Fibroblast of the conjunctiva (primary cell): ENCODE results near the gene A2ML1.
"Not testable (repeated sequence)": the region's sequence is repeated elsewhere in the genome, so short reads cannot be mapped to it uniquely, and the experiment has no call there.

Source experiments
- DNase-seq: peaks from one replicate; pipeline ENCODE4 v3.0.0-alpha.2; 2010; ENCODE audit warnings: low read depth

The A2ML1 gene

GRCh38 chr12:8822298-8822697 lies at the start of gene A2ML1:
A2ML1 (plus strand) TSS chr12:8822621; CDS start chr12:8822652, 31 bp downstream.
- DNase-seq = no peak

GRCh38 chr12:8773461-8773860 lies 49.0 kb upstream of the A2ML1 start:
- no peak for DNase-seq

DNA sequence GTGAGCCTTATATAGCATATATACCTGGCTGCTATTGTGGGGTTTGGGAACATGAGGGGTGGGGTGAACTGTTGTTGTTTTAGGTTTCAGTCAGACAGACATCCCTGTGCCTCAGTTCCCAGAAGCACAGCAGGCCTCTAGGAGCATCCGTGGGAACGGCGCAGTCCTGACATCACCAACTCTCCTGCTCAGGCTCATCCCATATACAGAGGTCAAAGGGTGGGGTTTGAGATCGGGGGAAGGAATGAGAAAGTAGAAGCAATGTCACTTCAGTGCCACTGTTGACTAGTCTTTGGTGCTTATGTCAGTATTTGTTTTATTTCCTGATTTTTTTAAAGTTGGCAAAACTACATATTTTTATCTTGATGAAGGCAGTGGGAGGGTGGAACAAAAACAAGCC lies 43.1 kb upstream of the A2ML1 start:
- DNase-seq = no peak

GRCh38 chr12:8779862-8780261 lies 42.6 kb upstream of the A2ML1 start:
- DNase-seq = no peak

GRCh38 chr12:8780389-8780788 lies 42.0 kb upstream of the A2ML1 start:
- peak; percentile 20 for DNase-seq

DNA sequence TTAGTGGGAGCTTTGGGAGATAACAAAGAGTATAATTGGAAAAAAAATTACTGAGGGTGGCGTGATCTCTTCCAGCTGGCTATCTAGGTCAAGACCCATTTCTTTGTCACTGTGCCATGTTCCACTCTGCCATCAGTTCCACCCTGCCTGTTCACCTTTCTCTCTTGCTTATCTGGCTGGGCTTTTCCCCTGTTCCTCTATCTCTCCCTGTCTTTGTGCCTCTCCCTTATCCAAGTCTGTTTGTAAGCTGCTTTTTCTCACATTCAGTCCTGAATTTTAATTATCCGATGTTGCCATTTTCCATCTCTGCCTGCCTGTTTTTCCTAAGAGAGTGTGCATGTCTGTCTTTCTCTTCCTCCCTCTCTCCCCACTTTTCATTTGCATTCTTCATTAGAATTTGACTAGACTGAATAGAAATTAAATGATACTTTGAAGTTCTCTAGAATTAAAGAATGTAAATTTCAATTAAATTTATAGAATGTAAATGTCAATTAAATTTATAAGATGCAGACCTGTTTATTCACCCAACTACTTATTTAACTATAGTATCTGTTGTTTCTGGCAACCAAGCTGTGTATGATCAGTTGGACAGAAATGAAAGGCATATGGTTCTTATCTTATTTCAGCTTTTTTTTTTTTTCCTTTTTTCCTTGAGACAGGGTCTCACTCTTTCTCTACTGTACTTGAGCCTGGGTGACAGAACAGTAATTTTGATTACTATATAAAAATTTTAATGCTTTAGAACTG lies 40.9 kb upstream of the A2ML1 start:
- DNase-seq = no peak

- DNase-seq = no peak
Measured at GRCh38 chr12:8784290-8784888, 38.0 kb upstream of the A2ML1 start.

DNA sequence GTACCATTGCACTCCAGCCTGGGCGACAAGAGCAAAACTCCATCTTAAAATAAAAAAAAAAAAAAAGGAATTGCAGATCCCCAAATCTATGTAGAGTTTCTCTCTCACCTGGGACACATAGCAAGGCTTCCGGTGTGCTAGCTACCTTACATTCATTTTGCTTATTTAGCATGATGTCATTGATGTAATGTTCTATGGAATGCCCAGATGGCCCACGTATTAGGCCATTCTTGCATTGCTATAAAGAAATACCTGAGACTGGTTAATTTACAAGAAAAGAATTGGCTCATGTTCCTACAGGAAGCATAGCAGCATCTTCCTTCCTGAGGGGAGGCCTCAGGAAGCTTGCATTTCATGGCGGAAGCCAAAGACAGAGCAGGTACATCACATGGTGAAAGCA lies 36.9 kb upstream of the A2ML1 start:
- no peak for DNase-seq

- not testable (repeated sequence) for DNase-seq
Measured at GRCh38 chr12:8787206-8787605, 35.2 kb upstream of the A2ML1 start.

DNA sequence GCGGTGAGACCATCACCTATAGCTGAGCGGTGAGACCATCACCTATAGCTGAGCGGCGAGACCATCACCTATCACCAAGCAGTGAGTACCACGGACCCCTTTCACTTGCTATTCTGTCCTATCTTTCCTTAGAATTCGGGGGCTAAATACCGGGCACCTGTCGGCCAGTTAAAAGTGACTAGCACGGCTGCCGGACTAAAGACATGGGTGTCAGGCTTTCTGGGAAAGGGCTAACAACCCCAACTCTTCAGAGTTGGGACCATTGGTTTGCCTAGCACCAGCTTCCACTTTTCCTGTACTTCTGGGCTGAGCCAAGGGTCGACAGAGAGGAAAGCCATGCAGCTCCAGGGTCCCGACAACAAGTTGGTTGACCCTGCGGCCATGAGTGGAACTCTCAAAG lies 33.7 kb upstream of the A2ML1 start:
- not testable (repeated sequence) for DNase-seq

DNA sequence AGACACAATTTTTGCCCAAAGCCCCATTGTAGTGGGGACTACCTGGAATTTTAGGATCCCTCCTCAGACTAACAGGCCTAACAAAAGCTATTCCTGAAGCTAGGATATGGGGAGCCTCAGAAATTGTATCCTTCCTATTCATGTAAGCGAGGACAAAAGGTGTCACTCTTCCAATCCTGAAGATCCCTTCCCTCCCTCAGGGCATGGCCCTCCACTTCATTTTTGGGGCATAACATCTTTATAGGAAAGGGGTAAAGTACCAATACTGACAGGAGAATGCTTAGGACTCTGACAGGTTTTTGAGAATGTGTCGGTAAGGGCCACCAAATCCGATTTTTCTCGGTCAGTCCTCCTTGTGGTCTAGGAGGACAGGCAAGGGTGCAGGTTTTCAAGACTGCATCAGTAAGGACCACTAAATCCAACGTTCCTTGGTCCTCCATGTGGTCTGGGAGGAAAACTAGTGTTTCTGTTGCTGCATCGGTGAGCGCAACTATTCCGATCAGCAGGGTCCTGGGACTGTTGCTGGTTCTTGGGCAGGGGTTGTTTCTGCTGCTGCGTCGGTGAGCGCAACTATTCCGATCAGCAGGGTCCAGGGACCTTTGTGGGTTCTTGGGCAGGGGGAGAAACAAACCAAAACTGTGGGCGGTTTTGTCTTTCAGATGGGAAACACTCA lies 32.9 kb upstream of the A2ML1 start:
- not testable (repeated sequence) for DNase-seq

DNA sequence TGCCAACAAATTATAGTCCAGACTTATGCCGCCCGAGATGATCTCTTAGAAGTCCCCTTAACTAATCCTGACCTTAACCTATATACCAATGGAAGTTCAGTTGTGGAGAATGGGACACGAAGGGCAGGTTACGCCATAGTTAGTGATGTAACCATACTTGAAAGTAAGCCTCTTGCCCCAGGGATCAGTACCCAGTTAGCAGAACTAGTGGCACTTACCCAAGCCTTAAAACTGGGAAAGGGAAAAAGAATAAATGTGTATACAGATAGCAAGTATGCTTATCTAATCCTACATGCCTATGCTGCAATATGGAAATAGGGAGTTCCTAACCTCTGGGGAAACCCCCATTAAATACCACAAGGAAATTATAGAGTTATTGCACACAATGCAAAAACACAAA lies 29.2 kb upstream of the A2ML1 start:
- DNase-seq = not testable (repeated sequence)

DNA sequence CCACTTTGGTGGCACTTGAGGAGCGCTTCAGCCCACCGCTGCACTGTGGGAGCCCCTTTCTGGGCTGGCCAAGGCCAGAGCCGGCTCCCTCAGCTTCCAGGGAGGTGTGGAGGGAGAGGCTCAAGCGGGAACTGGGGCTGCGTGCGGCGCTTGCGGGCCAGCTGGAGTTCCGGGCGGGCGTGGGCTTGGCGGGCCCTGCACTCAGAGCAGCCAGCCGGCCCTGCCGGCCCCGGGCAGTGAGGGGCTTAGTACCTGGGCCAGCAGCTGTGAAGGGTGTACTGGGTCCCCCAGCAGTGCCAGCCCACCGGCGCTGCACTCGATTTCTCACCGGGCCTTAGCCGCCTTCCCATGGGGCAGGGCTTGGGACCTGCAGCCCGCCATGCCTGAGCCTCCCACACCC lies 27.8 kb upstream of the A2ML1 start:
- DNase-seq = not testable (repeated sequence)

- DNase-seq = no peak
Measured at GRCh38 chr12:8796831-8797626, 25.4 kb upstream of the A2ML1 start.

DNA sequence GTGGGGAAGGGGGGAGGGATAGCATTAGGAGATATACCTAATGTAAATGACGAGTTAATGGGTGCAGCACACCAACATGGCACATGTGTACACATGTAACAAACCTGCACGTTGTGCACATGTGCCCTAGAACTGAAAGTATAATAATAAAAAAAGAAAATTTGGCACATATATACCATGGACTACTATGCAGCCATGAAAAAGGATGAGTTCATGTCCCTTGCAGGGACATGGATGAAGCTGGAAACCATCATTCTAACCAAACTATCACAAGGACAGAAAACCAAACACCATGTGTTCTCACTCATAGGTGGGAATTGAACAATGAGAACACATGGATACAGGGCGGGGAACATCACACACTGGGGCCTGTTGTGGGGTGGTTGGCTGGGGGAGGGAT lies 21.2 kb upstream of the A2ML1 start:
- DNase-seq = not testable (repeated sequence)

- DNase-seq = not testable (repeated sequence)
Measured at GRCh38 chr12:8804833-8805232, 17.6 kb upstream of the A2ML1 start.

DNA sequence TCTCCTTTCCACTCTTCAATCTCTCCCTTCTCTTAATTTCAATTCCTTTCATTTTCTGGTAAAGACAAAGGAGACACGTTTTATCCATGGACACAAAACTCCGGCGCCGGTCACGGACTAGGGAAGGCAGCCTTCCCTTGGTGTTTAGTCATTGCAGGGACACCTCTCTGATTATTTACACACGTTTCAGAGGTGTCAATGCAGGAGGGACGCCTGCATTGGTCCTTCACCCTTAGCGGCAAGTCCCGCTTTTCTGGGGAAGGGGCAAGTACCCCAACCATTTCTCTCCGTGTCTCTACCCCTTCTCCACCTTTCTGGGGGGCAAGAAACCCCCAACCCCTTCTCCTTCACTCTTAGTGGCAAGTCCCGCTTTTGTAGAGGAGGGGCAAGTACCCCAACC lies 16.9 kb upstream of the A2ML1 start:
- DNase-seq = not testable (repeated sequence)

DNA sequence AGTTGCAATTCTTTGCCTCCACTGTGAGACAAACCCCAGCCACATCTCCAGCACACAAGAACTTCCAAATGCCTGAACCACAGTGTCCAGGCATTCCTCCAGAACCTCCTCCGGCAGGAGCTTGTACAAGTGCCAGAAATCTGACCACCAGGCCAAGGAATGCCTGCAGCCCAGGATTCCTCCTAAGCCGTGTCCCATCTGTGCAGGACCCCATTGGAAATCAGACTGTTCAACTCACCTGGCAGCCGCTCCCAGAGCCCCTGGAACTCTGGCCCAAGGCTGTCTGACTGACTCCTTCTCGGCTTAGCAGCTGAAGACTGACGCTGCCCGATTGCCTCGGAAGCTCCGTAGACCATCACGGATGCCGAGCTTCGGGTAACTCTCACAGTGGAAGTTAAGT lies 15.3 kb upstream of the A2ML1 start:
- DNase-seq = not testable (repeated sequence)

DNA sequence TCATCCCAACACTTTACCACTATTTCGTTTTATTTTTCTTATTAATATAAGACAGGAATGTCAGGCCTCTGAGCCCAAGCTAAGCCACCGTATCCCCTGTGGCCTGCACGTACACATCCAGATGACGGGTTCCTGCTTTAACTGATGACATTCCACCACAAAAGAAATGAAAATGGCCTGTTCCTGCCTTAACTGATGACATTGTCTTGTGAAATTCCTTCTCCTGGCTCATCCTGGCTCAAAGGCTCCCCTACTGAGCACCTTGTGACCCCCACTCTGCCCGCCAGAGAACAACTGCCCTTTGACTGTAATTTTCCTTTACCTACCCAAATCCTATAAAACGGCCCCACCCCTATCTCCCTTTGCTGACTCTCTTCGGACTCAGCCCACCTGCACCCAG lies 12.3 kb upstream of the A2ML1 start:
- DNase-seq = not testable (repeated sequence)

- no peak for DNase-seq
Measured at GRCh38 chr12:8813572-8814357, 8.7 kb upstream of the A2ML1 start.

DNA sequence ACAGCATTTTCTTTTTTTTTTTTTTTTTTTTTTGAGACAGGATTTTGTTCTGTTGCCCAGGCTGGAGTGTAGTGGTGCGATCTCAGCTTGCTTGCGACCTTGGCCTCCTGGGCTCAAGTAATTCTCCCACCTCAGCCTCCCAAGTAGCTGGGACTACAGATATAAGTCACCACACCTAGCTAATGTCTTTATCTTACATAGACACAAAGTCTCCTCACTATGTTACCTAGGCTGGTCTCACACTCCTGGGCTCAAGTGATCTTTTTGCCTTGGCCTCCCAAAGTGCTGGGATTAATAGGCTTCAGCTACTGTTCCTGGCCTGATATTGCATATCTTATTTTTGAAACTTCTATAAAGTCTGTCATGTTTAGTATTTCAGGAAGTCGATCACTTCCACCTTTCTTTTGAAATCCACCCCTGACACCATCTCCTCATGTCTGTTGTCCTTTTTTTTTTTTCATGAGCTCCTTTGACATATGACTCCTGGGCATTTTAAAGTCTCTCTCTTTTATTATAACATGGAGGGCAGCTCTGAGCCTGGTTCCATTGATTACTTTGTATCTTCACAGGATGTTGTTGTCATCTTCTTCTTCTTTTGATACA lies 5.9 kb upstream of the A2ML1 start:
- DNase-seq = no peak
